ENCODE results near the gene MAN1C1. TPM values are rescaled to one million over a fixed set of nuclear protein-coding genes. Genes with fewer than 3 reads are reported as not detected.

The MAN1C1 gene
- total RNA-seq, 1 experiment from 2014 or later, result 9.3 TPM

- no peak overlapping the region for H2AFZ ChIP-seq (ENCODE audit: low read length)
- H3K27me3 Mint-ChIP-seq (ENCODE audit: low read depth), result no peaks in the 10 kb centered on the region; the same call in 1 of the 2 replicates
- peaks cover 6 to 20% of the 10 kb centered on the region in 2 experiments for H3K4me1 Mint-ChIP-seq
- H2BK20ac ChIP-seq (ENCODE audit: low read depth, low read length, poor library complexity, severe bottlenecking), result no peak overlapping the region
- H3K79me1 ChIP-seq (ENCODE audit: insufficient read depth, low read depth, low read length, poor library complexity, severe bottlenecking), result no peaks in the 10 kb centered on the region
- H4K20me1 ChIP-seq (ENCODE audit: control insufficient read depth, insufficient read depth, insufficient read length), result no peaks in the 10 kb centered on the region
- H3K36me3 Mint-ChIP-seq (ENCODE audit: insufficient read depth in 1 of 3, low read depth in 3 of 3), result no peaks in the 10 kb centered on the region
- H4K5ac ChIP-seq (ENCODE audit: insufficient read length, low read depth, low read length), result no peak overlapping the region
- H3K9me3 ChIP-seq (ENCODE audit: control insufficient read depth, low read depth, low read length), result no peaks in the 10 kb centered on the region
- H3K23ac ChIP-seq (ENCODE audit: insufficient read length, low read depth, low read length), result no peak overlapping the region
- H2BK120ac ChIP-seq (ENCODE audit: low read depth, low read length, poor library complexity, severe bottlenecking), result no peak overlapping the region
- no peaks in the 10 kb centered on the region for H3K4me1 ChIP-seq (ENCODE audit: insufficient read depth, low read length)
- H3K4me3 Mint-ChIP-seq, result no peak overlapping the region
- no peaks in the 10 kb centered on the region for H3K9me3 Mint-ChIP-seq
- no peak overlapping the region for H3K4me2 ChIP-seq (ENCODE audit: insufficient read depth, insufficient read length, low read length)
- no peak overlapping the region for H3K18ac ChIP-seq (ENCODE audit: insufficient read length, low read depth, low read length)
- H3K79me2 ChIP-seq (ENCODE audit: insufficient read depth, low read length), result no peaks in the 10 kb centered on the region
- H2BK12ac ChIP-seq (ENCODE audit: insufficient read length, low read depth, low read length), result no peak overlapping the region
- DNase-seq, result no peak
- no peak overlapping the region for H2BK15ac ChIP-seq (ENCODE audit: low read depth, low read length)
- H3K27ac Mint-ChIP-seq, result no peak overlapping the region
- no peaks in the 10 kb centered on the region for H3K27me3 ChIP-seq (ENCODE audit: insufficient read depth, low read length)
- H3K56ac ChIP-seq (ENCODE audit: insufficient read length, low read depth, low read length), result no peak overlapping the region
- no peak overlapping the region for H3K4ac ChIP-seq (ENCODE audit: low read depth, low read length)
- H4K91ac ChIP-seq (ENCODE audit: insufficient read length, low read depth, low read length), result no peak overlapping the region
- no peak overlapping the region for H3T11ph ChIP-seq (ENCODE audit: low read length)
- no peak overlapping the region for H4K8ac ChIP-seq (replicated peaks; ENCODE audit: insufficient read length, low read depth, low read length)
- H2AK5ac ChIP-seq (ENCODE audit: insufficient read length, low read length), result no peak overlapping the region
- H3K14ac ChIP-seq (ENCODE audit: insufficient read depth, low read length), result no peak overlapping the region
- H3K27ac ChIP-seq (ENCODE audit: insufficient read length, low read depth, low read length), result no peak overlapping the region
- H2BK5ac ChIP-seq (ENCODE audit: insufficient read length, low read length), result no peak overlapping the region
- no peaks in the 10 kb centered on the region for H3K23me2 ChIP-seq (ENCODE audit: insufficient read length, low read depth, low read length, poor library complexity, severe bottlenecking)
- TF ChIP-seq CTCF (conservative IDR thresholded peaks at IDR 0.05), result no peak
- no CpG with 5 or more reads among the region's 2 CpGs for WGBS (ENCODE audit: extremely low coverage, insufficient read length, low lambda C conversion rate)
- H3K9ac ChIP-seq (ENCODE audit: extremely low read depth, insufficient read length, low read length), result no peak overlapping the region
Measured at GRCh38 chr1:25718732-25719131, 102.1 kb downstream of the MAN1C1 start.
